Measurements from ENCODE around the gene ZNF133.

DNA sequence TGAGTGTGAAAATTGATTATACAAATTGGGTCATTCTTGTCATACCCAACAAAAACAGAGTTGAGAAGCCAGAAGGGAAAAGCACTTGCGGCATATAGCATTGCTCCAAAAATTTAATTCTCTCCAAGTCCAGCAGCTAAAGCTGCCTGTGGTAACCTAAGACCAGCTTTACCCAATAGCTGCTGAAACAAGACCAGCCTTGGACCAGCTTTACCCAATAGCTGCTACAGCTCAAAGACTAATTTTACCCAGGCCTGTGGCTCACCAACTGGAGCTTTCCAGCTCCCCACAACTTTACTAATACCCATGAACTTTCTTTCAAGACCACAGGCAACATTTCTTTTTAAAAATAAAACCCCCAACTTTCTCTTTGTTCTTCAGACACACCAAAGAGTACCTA is 32.8 kb upstream of the ZNF133 start:
- TF ChIP-seq CTCF (IDR thresholded peaks at IDR 0.05; ENCODE audit: low read length) (no peak), EZH2phosphoT487 (IDR thresholded peaks at IDR 0.05; ENCODE audit: low read length) (no peak)

Data from MM.1S (cell line).